GM21717 (cell line): ENCODE results near the gene ATOH7.
"Not testable (repeated sequence)": the region's sequence is repeated elsewhere in the genome, so short reads cannot be mapped to it uniquely, and the experiment has no call there.

Experiments
- ATAC-seq: cut with Tn5 transposase; IDR thresholded peaks from one replicate; pipeline ENCODE4 v1.9.1; 2021; ENCODE audit warnings: mild to moderate bottlenecking, moderate library complexity; ENCODE audit not compliant: unreplicated experiment

ATOH7 gene

GRCh38 chr10:68231817-68232251 lies at the start of gene ATOH7:
Gene ATOH7, minus strand, starts transcription at chr10:68232113. Its CDS starts 436 bp downstream, at chr10:68231677.
- ATAC-seq, result no peak

GRCh38 chr10:68280758-68281157 lies 48.8 kb upstream of the ATOH7 start:
- no peak for ATAC-seq

DNA sequence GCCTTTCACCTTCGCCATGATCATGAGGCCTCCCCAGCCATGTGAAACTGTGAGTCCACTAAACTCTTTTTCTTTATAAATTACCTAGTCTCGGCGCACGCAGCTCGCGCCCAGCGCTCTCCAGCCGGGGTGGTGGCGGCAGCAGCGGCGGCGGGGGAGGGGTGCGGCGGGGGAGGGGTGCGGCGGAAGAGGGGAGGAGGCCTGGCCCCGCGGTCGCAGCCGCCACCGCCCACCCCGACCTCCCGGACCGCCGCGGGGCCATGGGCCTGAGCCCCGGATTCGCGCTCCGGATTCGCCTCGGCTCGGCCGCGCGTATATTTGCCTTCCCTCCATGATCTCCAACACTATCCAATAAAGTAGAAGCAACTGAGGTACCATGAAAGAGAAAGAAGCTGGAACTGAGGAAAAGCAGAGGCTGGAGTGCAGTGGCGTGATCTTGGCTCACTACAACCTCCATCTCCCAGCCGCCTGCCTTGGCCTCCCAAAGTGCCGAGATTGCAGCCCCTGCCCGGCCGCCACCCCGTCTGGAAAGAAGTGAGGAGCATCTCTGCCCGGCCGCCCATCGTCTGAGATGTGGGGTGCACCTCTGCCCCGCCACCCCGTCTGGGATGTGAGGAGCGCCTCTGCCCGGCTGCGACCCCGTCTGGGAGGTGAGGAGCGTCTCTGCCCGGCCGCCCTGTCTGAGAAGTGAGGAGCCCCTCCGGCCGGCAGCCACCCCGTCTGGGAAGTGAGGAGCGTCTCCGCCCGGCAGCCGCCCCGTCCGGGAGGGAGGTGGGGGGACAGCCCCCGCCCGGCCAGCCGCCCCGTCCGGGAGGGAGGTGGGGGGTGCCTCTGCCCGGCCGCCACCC lies 47.2 kb upstream of the ATOH7 start:
- not testable (repeated sequence) for ATAC-seq

GRCh38 chr10:68277814-68278213 lies 45.9 kb upstream of the ATOH7 start:
- ATAC-seq, result not testable (repeated sequence)

DNA sequence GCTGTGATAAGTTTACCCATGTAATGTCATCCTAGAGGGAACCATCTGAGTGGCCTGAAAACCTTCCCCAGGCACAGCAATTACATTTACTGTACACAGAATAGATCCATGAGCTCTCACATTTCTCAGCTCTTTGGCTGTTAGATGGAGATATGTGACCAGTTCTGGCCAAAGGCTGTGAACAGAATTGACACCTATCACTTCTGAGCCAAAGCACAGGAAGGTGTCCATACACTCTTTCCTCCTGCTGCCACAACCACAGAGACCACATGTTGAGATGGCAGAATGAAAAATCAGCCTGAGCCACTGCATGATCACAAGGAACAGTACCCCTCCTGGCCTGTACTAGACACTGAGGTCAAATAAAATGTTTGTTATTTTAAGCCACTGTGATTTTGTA lies 44.3 kb upstream of the ATOH7 start:
- no peak for ATAC-seq

DNA sequence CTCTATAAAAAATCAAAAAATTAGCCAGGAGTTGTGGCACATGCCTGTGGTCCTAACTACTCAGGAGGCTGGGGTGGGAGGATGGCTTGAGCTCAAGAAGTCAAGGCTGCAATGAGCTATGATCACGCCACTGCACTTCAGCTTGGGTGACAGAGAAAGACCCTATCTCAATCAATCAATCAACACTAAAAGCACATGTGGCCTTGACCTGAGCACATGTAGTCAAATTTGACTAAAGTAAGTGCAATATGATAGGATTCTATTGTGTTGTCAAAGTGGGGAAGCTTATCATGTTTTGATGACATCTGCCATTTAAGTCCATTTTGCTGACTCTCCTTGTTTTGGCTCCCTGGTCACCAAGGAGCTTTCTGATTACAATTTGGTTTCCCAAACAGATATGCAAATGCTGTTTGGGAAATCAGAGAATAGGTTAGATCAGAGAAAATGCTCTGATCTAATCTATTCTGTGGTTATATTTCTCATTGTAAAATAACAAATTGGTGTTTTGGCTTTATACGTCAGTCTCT lies 43.8 kb upstream of the ATOH7 start:
- ATAC-seq, result no peak

- ATAC-seq, result no peak
Measured at GRCh38 chr10:68272833-68273232, 40.9 kb upstream of the ATOH7 start.

GRCh38 chr10:68271196-68271882 lies 39.4 kb upstream of the ATOH7 start:
- ATAC-seq, result no peak

DNA sequence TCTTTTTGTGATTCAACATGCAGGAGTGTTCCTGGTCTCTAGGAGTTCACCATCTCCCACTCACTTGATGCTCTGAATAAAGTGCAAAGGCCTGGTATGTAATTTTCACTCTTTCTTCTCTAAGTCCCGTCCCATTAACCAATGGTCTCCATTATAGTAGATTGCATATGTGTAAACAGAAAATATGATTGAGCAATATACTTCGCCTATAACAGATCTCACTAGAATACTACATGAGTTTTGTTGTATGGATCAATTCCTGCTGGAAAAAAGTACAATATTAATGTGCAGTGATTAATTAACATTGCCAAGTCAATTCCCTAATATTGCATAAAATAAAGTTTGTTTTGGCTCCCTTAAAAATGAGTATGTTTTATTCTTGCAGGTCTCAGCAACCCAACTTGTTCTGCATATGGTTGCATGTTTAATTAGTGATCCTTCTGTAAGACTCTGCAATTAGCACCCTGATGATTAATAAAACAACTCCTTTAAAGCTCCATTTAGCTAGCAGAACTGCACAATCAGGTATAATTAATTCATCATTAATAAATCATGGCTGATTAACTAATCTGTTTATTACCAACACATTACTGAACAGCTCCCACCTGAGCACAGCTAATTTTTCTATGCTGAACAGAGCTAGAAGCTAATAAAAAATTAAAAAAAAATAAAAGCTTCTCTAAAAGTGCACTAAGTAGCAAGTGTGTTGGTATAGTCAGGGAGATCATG lies 37.8 kb upstream of the ATOH7 start:
- ATAC-seq, result no peak

DNA sequence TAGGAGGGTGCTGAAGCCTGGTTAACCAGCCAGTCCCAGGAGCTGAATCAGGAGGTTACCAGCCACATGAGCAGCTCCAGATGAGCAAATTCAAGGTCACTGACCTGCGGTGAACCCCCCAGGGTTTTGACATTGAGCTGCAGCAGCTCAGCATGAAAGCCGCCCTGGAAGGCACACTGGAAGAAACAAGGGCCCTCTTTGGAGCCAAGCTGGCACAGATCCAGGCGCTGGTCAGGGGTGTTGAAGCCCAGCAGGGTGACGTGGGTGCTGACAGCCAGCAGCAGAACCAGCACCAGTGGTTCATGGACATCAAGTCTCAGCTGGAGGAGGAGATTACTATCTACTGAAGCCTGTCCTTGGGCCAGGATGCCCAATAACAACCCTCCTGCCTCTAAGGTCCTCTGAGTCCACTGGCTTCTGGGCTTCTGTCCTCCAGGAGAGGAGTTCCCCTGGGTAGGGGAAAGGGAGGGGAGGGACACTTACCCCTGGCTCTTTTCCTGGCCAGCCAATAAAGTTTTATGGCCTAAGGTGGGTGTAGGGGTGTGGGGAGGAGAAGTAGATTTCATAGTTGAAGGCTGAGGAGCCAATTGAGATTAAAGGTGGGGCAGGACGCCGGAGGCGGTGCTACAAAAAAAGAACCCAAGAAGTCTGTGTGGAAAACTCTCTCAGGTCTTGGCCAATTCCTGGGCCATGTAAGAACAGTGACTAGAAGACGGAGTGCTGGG lies 29.4 kb upstream of the ATOH7 start:
- no peak for ATAC-seq

DNA sequence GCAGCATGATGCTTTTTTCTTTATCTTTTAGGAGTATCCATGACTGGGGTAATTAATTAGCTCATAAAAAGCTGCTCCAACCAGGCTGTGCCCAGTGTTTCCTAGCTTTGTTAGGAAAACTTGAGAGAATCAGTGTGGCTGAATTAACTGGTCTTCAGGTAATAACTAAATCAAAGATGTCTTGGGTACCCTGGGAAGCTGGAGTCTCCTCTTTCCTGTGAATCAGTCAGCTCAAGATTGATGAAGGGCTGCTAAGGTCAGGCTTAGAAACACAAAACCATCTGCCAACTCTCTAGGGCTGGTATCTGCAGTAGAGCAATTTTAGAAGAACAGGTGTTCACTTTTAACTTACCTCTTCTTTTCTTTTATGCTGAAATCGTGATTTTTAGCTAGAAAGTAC lies 21.4 kb upstream of the ATOH7 start:
- no peak for ATAC-seq

DNA sequence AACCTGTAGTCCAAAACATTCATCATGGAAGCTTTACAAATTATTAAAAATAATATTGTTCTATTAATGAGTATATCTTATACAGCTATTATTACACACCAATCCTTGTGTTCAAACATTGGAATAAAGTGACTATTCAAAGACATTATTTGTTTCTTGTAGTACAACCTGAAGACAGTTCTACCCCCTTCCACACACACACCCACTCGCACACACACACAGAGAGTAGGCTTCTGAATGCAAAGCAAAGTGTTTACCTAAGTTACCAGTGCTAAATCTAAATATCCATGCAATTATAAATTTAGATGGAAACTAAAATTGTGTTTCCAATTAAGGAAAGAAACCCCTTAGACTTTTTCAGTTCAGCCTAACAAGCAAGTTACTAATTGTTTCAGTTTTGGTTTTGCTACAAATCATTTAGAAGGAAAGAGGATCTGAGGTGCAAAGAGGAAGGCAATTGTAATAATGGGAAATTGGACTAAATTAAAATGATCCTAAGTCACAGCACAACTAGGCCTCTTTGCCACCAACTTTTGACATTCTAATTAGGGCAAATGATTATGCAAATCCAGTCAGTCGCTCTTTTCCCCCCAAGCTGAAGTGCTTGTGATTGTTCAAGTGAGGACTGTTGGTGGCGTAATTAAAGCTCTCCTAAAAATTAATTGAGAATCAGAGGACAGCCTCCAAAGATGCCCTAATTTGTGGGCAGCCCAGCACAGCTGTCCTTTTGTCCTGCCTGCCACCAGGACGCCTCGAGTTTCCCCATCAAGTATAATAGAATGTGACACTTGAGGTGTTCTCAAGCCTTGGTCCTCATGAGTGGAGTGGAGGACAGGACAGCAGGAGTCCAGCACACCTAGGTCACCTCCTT lies 19.9 kb upstream of the ATOH7 start:
- ATAC-seq, result no peak

- ATAC-seq, result no peak
Measured at GRCh38 chr10:68251151-68251550, 19.2 kb upstream of the ATOH7 start.

DNA sequence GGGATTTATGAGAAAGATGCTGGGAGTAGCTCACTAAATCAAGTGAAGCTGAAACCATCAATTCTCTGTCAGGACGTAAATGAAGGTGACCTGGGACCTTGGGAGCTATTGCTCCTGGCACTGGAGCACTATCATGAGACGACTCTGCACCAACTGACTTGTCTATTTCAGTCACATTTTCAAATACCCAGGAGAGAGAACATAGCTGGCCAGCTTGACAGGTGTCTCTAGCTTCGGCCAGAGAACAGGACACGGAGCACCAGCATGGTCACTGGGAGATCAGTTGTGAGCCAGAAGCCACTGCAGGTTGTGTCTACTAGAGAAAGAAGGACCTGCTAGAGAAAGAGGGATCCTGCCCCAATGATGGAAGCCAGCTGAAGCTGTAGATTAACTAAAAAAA lies 17.4 kb upstream of the ATOH7 start:
- ATAC-seq, result no peak

DNA sequence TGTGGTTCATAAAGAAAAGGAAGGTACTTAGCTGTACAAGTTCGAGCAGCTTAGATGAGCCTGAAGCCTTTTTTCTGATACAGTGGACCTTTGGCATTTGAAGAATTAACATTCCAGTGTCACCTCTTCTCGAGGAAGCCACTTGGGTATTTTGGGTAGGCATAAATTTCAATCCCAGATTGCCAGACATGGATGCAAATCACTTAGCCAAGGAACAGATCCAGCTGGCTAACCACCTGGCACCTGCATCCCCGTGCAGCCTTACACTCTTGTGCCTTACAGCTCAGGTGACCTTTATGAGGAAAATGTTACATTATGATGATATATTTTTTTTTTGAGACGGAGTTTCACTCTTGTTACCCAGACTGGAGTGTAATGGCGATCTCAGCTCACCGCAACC lies 16.0 kb upstream of the ATOH7 start:
- no peak for ATAC-seq

- ATAC-seq, result not testable (repeated sequence)
Measured at GRCh38 chr10:68246397-68246796, 14.5 kb upstream of the ATOH7 start.

GRCh38 chr10:68242051-68242450 lies 10.1 kb upstream of the ATOH7 start:
- ATAC-seq, result no peak

GRCh38 chr10:68239596-68240150 lies 7.8 kb upstream of the ATOH7 start:
- ATAC-seq, result no peak

GRCh38 chr10:68239069-68239468 lies 7.2 kb upstream of the ATOH7 start:
- ATAC-seq, result no peak
